PC-3 (cell line): ENCODE measurements around the gene ST3GAL5. TPM values are rescaled to one million over a fixed set of nuclear protein-coding genes. Genes with fewer than 3 reads are reported as not detected.

Experiments
- ATAC-seq: fragments of 200-7000 bp; cut with Tn5 transposase; 2 replicates; pipeline ENCODE4 v1.9.1; 2020; ENCODE audit warnings: mild to moderate bottlenecking, moderate library complexity
- BruUV-seq: library from RNA; stranded (reverse); fragments of 400-500 nt; replicated peaks from 2 replicates; lab custom pipeline; 2021; lab: Mats Ljungman, UMichigan
- CTCF ChIA-PET: fragments of 300-600 bp; sonication (Branson Sonifier 250); formaldehyde crosslinking; loops from one replicate; lab custom pipeline; 2022; ENCODE audit warnings: antibody characterized with exemption; lab: Charles Lee
- POLR2A ChIA-PET: fragments of 300-600 bp; sonication (Branson Sonifier 250); formaldehyde crosslinking; loops from one replicate; lab custom pipeline; 2022; ENCODE audit warnings: antibody characterized with exemption; ENCODE audit not compliant: unreplicated experiment; lab: Charles Lee
- DNase-seq: peaks from one replicate; pipeline ENCODE4 v3.0.0-alpha.2; 2015
- H2AFZ ChIP-seq: fragments of 300-600 bp; sonication (generic); 2 replicates; pipeline ENCODE4 v1.6.0; 2016; ENCODE audit warnings: antibody characterized with exemption, low read length
- H3F3A ChIP-seq: fragments of 300-600 bp; sonication (generic); one replicate; pipeline ENCODE4 v1.6.0; 2017; ENCODE audit warnings: antibody characterized with exemption, low read length, control low read depth, mild to moderate bottlenecking; ENCODE audit not compliant: unreplicated experiment
- H3K27ac ChIP-seq: fragments of 300-600 bp; sonication (generic); 2 replicates; pipeline ENCODE4 v1.5.1; 2016; ENCODE audit warnings: mild to moderate bottlenecking, low read length
- H3K27me3 ChIP-seq: fragments of 300-600 bp; sonication (generic); 2 replicates; pipeline ENCODE4 v1.6.1; 2016; ENCODE audit warnings: low read length, mixed read lengths
- H3K36me3 ChIP-seq: fragments of 300-600 bp; sonication (generic); 2 replicates; pipeline ENCODE4 v1.6.1; 2016; ENCODE audit warnings: low read depth, mixed run types, low read length, mixed read lengths
- H3K4me1 ChIP-seq: fragments of 300-600 bp; sonication (generic); 2 replicates; pipeline ENCODE4 v1.5.1; 2016; ENCODE audit warnings: low read length; ENCODE audit not compliant: insufficient read depth
- H3K4me2 ChIP-seq: fragments of 300-600 bp; sonication (generic); 2 replicates; pipeline ENCODE4 v1.6.0; 2016; ENCODE audit warnings: low read length
- H3K4me3 ChIP-seq: fragments of 300-600 bp; sonication (generic); 2 replicates; pipeline ENCODE4 v1.5.1; 2016; ENCODE audit warnings: mild to moderate bottlenecking, low read length, mixed read lengths
- H3K79me2 ChIP-seq: fragments of 300-600 bp; sonication (generic); 2 replicates; pipeline ENCODE4 v1.6.1; 2017; ENCODE audit warnings: low read length, mixed read lengths
- H3K9ac ChIP-seq: fragments of 300-600 bp; sonication (generic); 2 replicates; pipeline ENCODE4 v1.6.0; 2016; ENCODE audit warnings: mild to moderate bottlenecking, low read length
- H3K9me2 ChIP-seq: fragments of 300-600 bp; sonication (generic); replicated peaks from 2 replicates; pipeline ENCODE4 v1.6.1; 2016; ENCODE audit warnings: mixed run types, low read length, mixed read lengths
- H3K9me3 ChIP-seq: fragments of 300-600 bp; sonication (generic); 2 replicates; pipeline ENCODE4 v1.6.1; 2016; ENCODE audit warnings: low read length, mixed read lengths
- H4K20me1 ChIP-seq: fragments of 300-600 bp; sonication (generic); 2 replicates; pipeline ENCODE4 v1.6.1; 2016; ENCODE audit warnings: low read length, mixed read lengths
- CTCF ChIP-seq: fragments of 300-600 bp; sonication (generic); conservative IDR thresholded peaks from 2 replicates; pipeline ENCODE4 v1.5.1; 2017; ENCODE audit warnings: antibody characterized with exemption, low read depth, mild to moderate bottlenecking, low read length
- EZH2 ChIP-seq: fragments of 300-600 bp; sonication (generic); IDR thresholded peaks from one replicate; pipeline ENCODE4 v1.6.1; 2017; ENCODE audit warnings: antibody characterized with exemption, mild to moderate bottlenecking, low read length; ENCODE audit not compliant: unreplicated experiment
- EZH2phosphoT487 ChIP-seq: fragments of 300-600 bp; sonication (generic); IDR thresholded peaks from 2 replicates; pipeline ENCODE4 v1.6.1; 2018; ENCODE audit warnings: mild to moderate bottlenecking, antibody characterized with exemption, low read length, borderline replicate concordance
- intact Hi-C: fragments of 100-400 bp; cut with micrococcal nuclease; formaldehyde crosslinking; loops from 2 replicates; pipeline ENCODE4 v1.9.0; 2023
- total RNA-seq: library from RNA; depleted of rRNA; stranded (reverse); fragments of >200 nt; gene quantifications from 2 replicates; pipeline ENCODE4 v1.2.3, GENCODE V29; 2014

ST3GAL5 gene
- total RNA-seq, 1 experiment from 2014 or later, result 0.87 TPM

- H3K79me2 ChIP-seq, result no peaks in the 10 kb centered on the region
- H3K4me2 ChIP-seq, result no peak overlapping the region
- intact Hi-C loops, result no loop called here
- ChIA-PET POLR2A (no interaction called here), CTCF (interaction anchor here (0.7 kb wide), 1 partner anchor 88 kb away, joined by 3 read pairs; no protein-coding TSS in a partner anchor)
- H3K36me3 ChIP-seq, result no peaks in the 10 kb centered on the region
- BruUV-seq, result no TSS peak
- H3K9me2 ChIP-seq, result no peaks in the 10 kb centered on the region
- H3K4me3 ChIP-seq, result no peak overlapping the region
- no peaks in the 10 kb centered on the region for H3K9me3 ChIP-seq
- H3K9ac ChIP-seq, result no peak overlapping the region
- no peaks in the 10 kb centered on the region for H3F3A ChIP-seq
- H3K4me1 ChIP-seq, result peaks cover 9% of the 10 kb centered on the region
- no peak overlapping the region for H2AFZ ChIP-seq
- TF ChIP-seq EZH2phosphoT487 (no peak), CTCF (no peak), EZH2 (no peak)
- no peak for ATAC-seq
- no peak for DNase-seq
- H3K27ac ChIP-seq, result no peak overlapping the region
- no peaks in the 10 kb centered on the region for H4K20me1 ChIP-seq
- no peaks in the 10 kb centered on the region for H3K27me3 ChIP-seq
Observed at GRCh38 chr2:85915606-85916303, 27.0 kb upstream of the ST3GAL5 start.

GRCh38 chr2:85914922-85915321 is 26.1 kb upstream of the ST3GAL5 start:
- peaks cover 9% of the 10 kb centered on the region for H3K4me1 ChIP-seq
- no peak overlapping the region for H2AFZ ChIP-seq
- intact Hi-C loops, result no loop called here
- no peaks in the 10 kb centered on the region for H3K79me2 ChIP-seq
- no peak overlapping the region for H3K27ac ChIP-seq
- no peaks in the 10 kb centered on the region for H3K36me3 ChIP-seq
- no peaks in the 10 kb centered on the region for H3K27me3 ChIP-seq
- H4K20me1 ChIP-seq, result no peaks in the 10 kb centered on the region
- H3F3A ChIP-seq, result no peaks in the 10 kb centered on the region
- H3K4me3 ChIP-seq, result no peak overlapping the region
- H3K9me2 ChIP-seq, result no peaks in the 10 kb centered on the region
- ATAC-seq, result no peak
- H3K4me2 ChIP-seq, result no peak overlapping the region
- H3K9ac ChIP-seq, result no peak overlapping the region
- TF ChIP-seq EZH2phosphoT487, result no peak
- POLR2A ChIA-PET, result no interaction called here
- no TSS peak for BruUV-seq
- no peaks in the 10 kb centered on the region for H3K9me3 ChIP-seq
- CTCF ChIA-PET, result no interaction called here
- no peak for DNase-seq

- Histone ChIP-seq H4K20me1 (no peaks in the 10 kb centered on the region), H3K27me3 (no peaks in the 10 kb centered on the region), H3K4me1 (peaks cover 9% of the 10 kb centered on the region), H3K4me2 (no peak overlapping the region), H3K9me2 (no peaks in the 10 kb centered on the region), H3F3A (no peaks in the 10 kb centered on the region), H3K9ac (no peak overlapping the region), H3K27ac (no peak overlapping the region), H3K36me3 (no peaks in the 10 kb centered on the region), H3K9me3 (no peaks in the 10 kb centered on the region), H3K79me2 (no peaks in the 10 kb centered on the region), H2AFZ (no peak overlapping the region), H3K4me3 (no peak overlapping the region)
- ATAC-seq, result no peak
- DNase-seq, result peak; percentile 34
- ChIA-PET CTCF (no interaction called here), POLR2A (no interaction called here)
- no peak for TF ChIP-seq EZH2
- no peak for TF ChIP-seq EZH2phosphoT487
- no peak for TF ChIP-seq CTCF
- BruUV-seq, result no TSS peak
- intact Hi-C loops, result no loop called here
Observed at GRCh38 chr2:85913884-85914881, 25.4 kb upstream of the ST3GAL5 start.
